Neuron (in vitro differentiated cells): ENCODE results near the gene NME9.

Experiments
- H2AFZ ChIP-seq: one replicate; pipeline ENCODE4 v1.6.1; 2013; ENCODE audit warnings: low read depth, mild to moderate bottlenecking, inconsistent platforms, low read length, moderate library complexity
- H3K27me3 ChIP-seq: one replicate; pipeline ENCODE4 v1.6.1; 2013; ENCODE audit warnings: low read length; ENCODE audit not compliant: insufficient read depth
- H3K36me3 ChIP-seq: one replicate; pipeline ENCODE4 v1.6.1; 2013; ENCODE audit warnings: low read length; ENCODE audit not compliant: insufficient read depth
- H3K4me1 ChIP-seq: one replicate; pipeline ENCODE4 v1.6.1; 2013; ENCODE audit warnings: low read length; ENCODE audit not compliant: insufficient read depth
- H3K4me3 ChIP-seq: 2 replicates; pipeline ENCODE4 v1.5.1; 2013; ENCODE audit warnings: mild to moderate bottlenecking, low read length, moderate library complexity
- H3K9me3 ChIP-seq: one replicate; pipeline ENCODE4 v1.6.1; 2013; ENCODE audit warnings: low read length

The NME9 gene

DNA sequence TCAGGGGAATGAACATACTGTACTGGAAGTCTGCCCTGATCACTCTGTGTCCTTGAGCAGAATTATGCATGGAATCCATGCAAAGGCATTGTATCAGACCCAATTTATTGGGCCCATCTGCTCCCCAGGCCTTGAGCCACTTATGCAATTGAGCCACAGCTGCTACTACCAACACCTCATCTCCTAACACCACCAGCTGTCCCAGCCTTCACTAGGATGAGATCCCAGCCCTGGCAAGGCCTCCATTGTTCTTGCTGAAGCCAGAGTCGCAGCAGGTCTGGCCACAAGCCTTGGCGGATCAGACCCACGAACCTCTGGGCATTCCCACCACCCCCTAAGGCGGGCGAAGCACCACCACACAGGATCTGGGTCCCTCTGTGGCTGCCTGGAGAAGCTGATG lies 9.2 kb upstream of the NME9 start:
- peaks cover 10% of the 10 kb centered on the region for H3K27me3 ChIP-seq

GRCh38 chr3:138338244-138338643 lies 8.6 kb upstream of the NME9 start:
- H3K27me3 ChIP-seq: peaks cover 10% of the 10 kb centered on the region
- no peak overlapping the region for H2AFZ ChIP-seq
- H3K4me1 ChIP-seq: no peaks in the 10 kb centered on the region
- no peaks in the 10 kb centered on the region for H3K9me3 ChIP-seq
- H3K4me3 ChIP-seq: no peak overlapping the region
- H3K36me3 ChIP-seq: no peaks in the 10 kb centered on the region

More for the DNA sequence above, 9.2 kb upstream of the NME9 start:
- H2AFZ ChIP-seq: no peak overlapping the region
- no peaks in the 10 kb centered on the region for H3K4me1 ChIP-seq
- H3K9me3 ChIP-seq: no peaks in the 10 kb centered on the region
- no peak overlapping the region for H3K4me3 ChIP-seq
- no peaks in the 10 kb centered on the region for H3K36me3 ChIP-seq

GRCh38 chr3:138336454-138336999 lies 6.9 kb upstream of the NME9 start:
- Histone ChIP-seq H3K4me1 (no peaks in the 10 kb centered on the region), H3K27me3 (peaks cover 10% of the 10 kb centered on the region), H3K4me3 (no peak overlapping the region), H3K36me3 (no peaks in the 10 kb centered on the region), H2AFZ (no peak overlapping the region), H3K9me3 (no peaks in the 10 kb centered on the region)

DNA sequence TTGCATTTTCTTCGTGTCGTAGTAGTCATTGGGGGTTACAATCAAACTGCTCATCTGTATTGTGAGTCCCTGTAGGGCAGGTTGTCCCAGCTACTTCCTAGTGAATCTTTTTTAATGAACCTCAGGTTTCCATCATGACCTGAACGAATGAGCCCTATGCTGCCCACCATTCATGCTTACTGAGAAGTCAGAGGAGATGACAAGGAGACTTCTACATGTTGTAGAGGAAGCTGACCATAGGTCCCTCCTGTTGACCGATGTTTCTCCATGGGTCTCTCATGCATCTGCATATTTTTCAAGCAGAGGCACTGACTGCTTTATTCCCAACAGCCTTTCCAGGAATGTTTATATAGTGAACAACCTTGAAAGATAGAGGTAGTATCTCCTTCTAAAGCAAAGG lies 5.0 kb upstream of the NME9 start:
- Histone ChIP-seq H2AFZ (no peak overlapping the region), H3K9me3 (no peaks in the 10 kb centered on the region), H3K4me1 (peaks cover 5% of the 10 kb centered on the region), H3K36me3 (no peaks in the 10 kb centered on the region), H3K4me3 (no peak overlapping the region), H3K27me3 (peaks cover 10% of the 10 kb centered on the region)

GRCh38 chr3:138332472-138333073 lies 2.9 kb upstream of the NME9 start:
- no peaks in the 10 kb centered on the region for H3K36me3 ChIP-seq
- H3K4me3 ChIP-seq: no peak overlapping the region
- H2AFZ ChIP-seq: no peak overlapping the region
- H3K4me1 ChIP-seq: peaks cover 11% of the 10 kb centered on the region
- H3K27me3 ChIP-seq: peaks cover 10% of the 10 kb centered on the region
- no peaks in the 10 kb centered on the region for H3K9me3 ChIP-seq

DNA sequence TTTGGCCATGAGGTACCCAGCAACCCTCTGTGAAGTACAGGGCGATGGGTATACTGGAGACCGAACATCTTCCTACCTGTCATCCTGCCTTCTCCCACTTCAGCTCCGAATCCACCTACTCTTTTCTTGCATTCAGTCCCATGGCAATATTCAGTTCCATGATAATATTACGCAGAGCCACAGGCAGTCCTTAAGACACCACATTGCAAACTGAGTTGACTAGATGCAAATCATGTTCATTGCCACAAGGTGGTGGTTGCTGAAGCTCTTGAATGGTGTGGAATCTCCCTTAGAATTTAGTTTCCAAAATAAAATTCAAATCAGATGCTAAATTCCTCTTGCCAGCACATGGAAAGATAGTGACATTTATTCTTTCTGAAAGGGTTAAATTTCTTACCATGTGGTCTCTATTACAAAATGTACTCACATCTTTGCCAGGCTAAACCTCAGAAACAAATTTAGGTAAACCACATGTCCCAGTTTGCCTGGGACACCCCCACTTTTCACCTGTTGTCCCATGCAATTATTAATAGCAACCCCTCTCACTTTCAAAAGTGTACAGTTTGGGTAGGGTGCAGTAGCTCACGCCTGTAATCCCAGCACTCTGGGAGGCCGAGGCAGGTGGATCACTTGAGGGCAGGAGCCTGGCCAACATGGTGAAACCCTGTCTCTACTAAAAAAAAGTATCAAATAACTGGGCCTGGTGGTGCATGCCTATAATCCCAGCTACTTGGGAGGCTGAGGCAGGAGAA lies 1.7 kb upstream of the NME9 start:
- Histone ChIP-seq H2AFZ (no peak overlapping the region), H3K4me3 (no peak overlapping the region), H3K9me3 (no peaks in the 10 kb centered on the region), H3K36me3 (no peaks in the 10 kb centered on the region), H3K27me3 (peaks cover 9% of the 10 kb centered on the region), H3K4me1 (peaks cover 11% of the 10 kb centered on the region)

GRCh38 chr3:138329984-138330293 lies 288 bp upstream of the NME9 start:
- peaks cover 11% of the 10 kb centered on the region for H3K4me1 ChIP-seq
- peaks cover 3% of the 10 kb centered on the region for H3K27me3 ChIP-seq
- no peaks in the 10 kb centered on the region for H3K36me3 ChIP-seq
- H2AFZ ChIP-seq: peak overlapping the region; percentile 92
- H3K4me3 ChIP-seq: peak overlapping the region; percentile 55
- H3K9me3 ChIP-seq: no peaks in the 10 kb centered on the region

DNA sequence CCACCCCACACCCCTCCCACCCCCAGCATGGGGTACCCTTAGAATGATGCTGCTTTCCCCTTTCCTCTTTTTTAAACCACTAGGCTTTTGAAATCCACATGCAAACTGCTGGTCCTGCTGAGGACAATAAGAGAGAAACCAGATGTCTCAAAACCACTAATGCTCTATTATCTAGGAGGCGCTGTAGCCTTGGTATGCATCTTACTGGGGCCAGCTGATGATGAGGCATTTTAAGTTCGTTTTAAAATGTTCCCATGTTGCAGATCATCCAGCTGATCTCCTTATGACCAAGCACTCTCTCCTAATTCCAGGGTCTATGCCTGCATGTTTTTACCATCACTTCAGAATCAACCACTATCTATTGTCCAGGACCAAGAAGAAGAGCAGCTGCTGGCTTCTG lies 1.3 kb downstream of the NME9 start:
- Histone ChIP-seq H3K27me3 (no peaks in the 10 kb centered on the region), H3K4me1 (peaks cover 11% of the 10 kb centered on the region), H2AFZ (peak overlapping the region; percentile 92), H3K36me3 (no peaks in the 10 kb centered on the region), H3K4me3 (peak overlapping the region; percentile 55), H3K9me3 (no peaks in the 10 kb centered on the region)

DNA sequence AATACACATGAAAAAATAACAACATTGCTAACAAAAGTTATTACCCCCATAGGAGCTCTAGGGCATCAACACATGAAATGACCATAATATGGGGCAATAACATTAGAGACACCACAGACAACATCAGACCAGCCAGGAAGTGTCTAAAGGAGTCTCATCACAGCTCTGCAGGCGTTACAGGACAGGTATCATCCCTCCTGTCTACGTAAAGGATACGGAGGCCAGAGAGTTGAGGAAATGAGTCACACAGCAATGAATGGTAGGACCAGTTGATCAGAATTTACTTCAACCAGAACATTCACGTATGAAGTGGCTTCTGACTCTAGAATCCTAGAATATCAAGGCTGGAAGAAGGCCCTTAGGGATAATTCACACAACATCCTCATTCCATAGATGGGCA lies 1.8 kb downstream of the NME9 start:
- Histone ChIP-seq H3K4me1 (peaks cover 11% of the 10 kb centered on the region), H3K27me3 (no peaks in the 10 kb centered on the region), H3K9me3 (no peaks in the 10 kb centered on the region), H3K36me3 (no peaks in the 10 kb centered on the region), H3K4me3 (no peak overlapping the region), H2AFZ (no peak overlapping the region)

GRCh38 chr3:138326866-138327595 lies 2.6 kb downstream of the NME9 start:
- Histone ChIP-seq H3K27me3 (no peaks in the 10 kb centered on the region), H3K36me3 (no peaks in the 10 kb centered on the region), H2AFZ (no peak overlapping the region), H3K9me3 (no peaks in the 10 kb centered on the region), H3K4me3 (no peak overlapping the region), H3K4me1 (peaks cover 12% of the 10 kb centered on the region)

GRCh38 chr3:138325990-138326389 lies 3.7 kb downstream of the NME9 start:
- Histone ChIP-seq H3K9me3 (no peaks in the 10 kb centered on the region), H2AFZ (no peak overlapping the region), H3K4me1 (peaks cover 13% of the 10 kb centered on the region), H3K36me3 (no peaks in the 10 kb centered on the region), H3K27me3 (no peaks in the 10 kb centered on the region), H3K4me3 (no peak overlapping the region)

GRCh38 chr3:138323971-138324370 lies 5.7 kb downstream of the NME9 start:
- Histone ChIP-seq H3K27me3 (peaks cover 3% of the 10 kb centered on the region), H3K4me1 (peaks cover 8% of the 10 kb centered on the region), H3K4me3 (no peak overlapping the region), H2AFZ (no peak overlapping the region), H3K36me3 (no peaks in the 10 kb centered on the region), H3K9me3 (no peaks in the 10 kb centered on the region)

GRCh38 chr3:138317687-138318086 lies 12.0 kb downstream of the NME9 start:
- Histone ChIP-seq H3K36me3 (no peaks in the 10 kb centered on the region), H2AFZ (no peak overlapping the region), H3K4me3 (no peak overlapping the region), H3K9me3 (no peaks in the 10 kb centered on the region), H3K4me1 (peaks cover 2% of the 10 kb centered on the region), H3K27me3 (peaks cover 3% of the 10 kb centered on the region)
